Measurements from ENCODE around the gene IQCK.
A peak's percentile ranks its signal among the peaks of the same experiment; 100 is the strongest.

Gene IQCK

GRCh38 chr16:19886073-19886941 lies 168.2 kb downstream of the IQCK start:
- Mint-ChIP-seq H3K4me3 (peak overlapping the region; percentile 68), H3K4me1 (peaks cover 35% of the 10 kb centered on the region), H3K27ac (no peak overlapping the region), H3K27me3 (peaks cover 50% of the 10 kb centered on the region), H3K36me3 (no peaks in the 10 kb centered on the region), H3K9me3 (no peaks in the 10 kb centered on the region)
- peak; percentile 67 for ATAC-seq

GRCh38 chr16:19888834-19889233 lies 170.8 kb downstream of the IQCK start:
- Mint-ChIP-seq H3K36me3 (no peaks in the 10 kb centered on the region), H3K27ac (no peak overlapping the region), H3K27me3 (peaks cover 25% of the 10 kb centered on the region), H3K4me1 (peaks cover 27% of the 10 kb centered on the region), H3K9me3 (no peaks in the 10 kb centered on the region), H3K4me3 (no peak overlapping the region)
- no peak for ATAC-seq

GRCh38 chr16:19890901-19891300 lies 172.8 kb downstream of the IQCK start:
- peaks cover 7% of the 10 kb centered on the region for H3K4me1 Mint-ChIP-seq
- no peaks in the 10 kb centered on the region for H3K9me3 Mint-ChIP-seq
- no peak overlapping the region for H3K4me3 Mint-ChIP-seq
- peaks cover 13% of the 10 kb centered on the region for H3K27me3 Mint-ChIP-seq
- no peak for ATAC-seq
- H3K27ac Mint-ChIP-seq = no peak overlapping the region
- H3K36me3 Mint-ChIP-seq = no peaks in the 10 kb centered on the region

- Mint-ChIP-seq H3K27me3 (peaks cover 19% of the 10 kb centered on the region), H3K4me1 (no peaks in the 10 kb centered on the region), H3K9me3 (no peaks in the 10 kb centered on the region), H3K27ac (no peak overlapping the region), H3K4me3 (no peak overlapping the region), H3K36me3 (no peaks in the 10 kb centered on the region)
- no peak for ATAC-seq
These were observed 174.8 kb downstream of the IQCK start for GRCh38 chr16:19892902-19893301.

- no peak overlapping the region for H3K27ac Mint-ChIP-seq
- ATAC-seq = no peak
- no peaks in the 10 kb centered on the region for H3K36me3 Mint-ChIP-seq
- peaks cover 36% of the 10 kb centered on the region for H3K27me3 Mint-ChIP-seq
- no peak overlapping the region for H3K4me3 Mint-ChIP-seq
- H3K4me1 Mint-ChIP-seq = peaks cover 6% of the 10 kb centered on the region
- H3K9me3 Mint-ChIP-seq = no peaks in the 10 kb centered on the region
These were observed 176.5 kb downstream of the IQCK start for GRCh38 chr16:19894586-19894985.

GRCh38 chr16:19896951-19897350 lies 178.9 kb downstream of the IQCK start:
- Mint-ChIP-seq H3K4me3 (no peak overlapping the region), H3K9me3 (no peaks in the 10 kb centered on the region), H3K36me3 (no peaks in the 10 kb centered on the region), H3K27me3 (peaks cover 37% of the 10 kb centered on the region), H3K27ac (no peak overlapping the region), H3K4me1 (peaks cover 6% of the 10 kb centered on the region)
- no peak for ATAC-seq

GRCh38 chr16:19898166-19898565 lies 180.1 kb downstream of the IQCK start:
- Mint-ChIP-seq H3K27ac (no peak overlapping the region), H3K4me3 (no peak overlapping the region), H3K4me1 (peaks cover 6% of the 10 kb centered on the region), H3K36me3 (no peaks in the 10 kb centered on the region), H3K27me3 (peaks cover 37% of the 10 kb centered on the region), H3K9me3 (no peaks in the 10 kb centered on the region)
- no peak for ATAC-seq

- H3K27me3 Mint-ChIP-seq = peaks cover 37% of the 10 kb centered on the region
- no peak overlapping the region for H3K27ac Mint-ChIP-seq
- H3K36me3 Mint-ChIP-seq = no peaks in the 10 kb centered on the region
- peaks cover 6% of the 10 kb centered on the region for H3K4me1 Mint-ChIP-seq
- H3K9me3 Mint-ChIP-seq = no peaks in the 10 kb centered on the region
- H3K4me3 Mint-ChIP-seq = no peak overlapping the region
- peak; percentile 53 for ATAC-seq
These were observed 181.0 kb downstream of the IQCK start for GRCh38 chr16:19898924-19899604.

GRCh38 chr16:19899605-19899955 lies 181.5 kb downstream of the IQCK start:
- peaks cover 6% of the 10 kb centered on the region for H3K4me1 Mint-ChIP-seq
- no peaks in the 10 kb centered on the region for H3K36me3 Mint-ChIP-seq
- no peak overlapping the region for H3K4me3 Mint-ChIP-seq
- H3K27ac Mint-ChIP-seq = no peak overlapping the region
- H3K27me3 Mint-ChIP-seq = peaks cover 33% of the 10 kb centered on the region
- H3K9me3 Mint-ChIP-seq = no peaks in the 10 kb centered on the region
- no peak for ATAC-seq

- H3K27ac Mint-ChIP-seq = no peak overlapping the region
- no peak for ATAC-seq
- no peak overlapping the region for H3K4me3 Mint-ChIP-seq
- H3K27me3 Mint-ChIP-seq = peaks cover 36% of the 10 kb centered on the region
- no peaks in the 10 kb centered on the region for H3K9me3 Mint-ChIP-seq
- H3K36me3 Mint-ChIP-seq = no peaks in the 10 kb centered on the region
- peaks cover 6% of the 10 kb centered on the region for H3K4me1 Mint-ChIP-seq
These were observed 183.1 kb downstream of the IQCK start for GRCh38 chr16:19901164-19901563.

- H3K4me1 Mint-ChIP-seq = peaks cover 9% of the 10 kb centered on the region
- ATAC-seq = peak; percentile 73
- H3K4me3 Mint-ChIP-seq = no peak overlapping the region
- no peak overlapping the region for H3K27ac Mint-ChIP-seq
- no peaks in the 10 kb centered on the region for H3K36me3 Mint-ChIP-seq
- H3K9me3 Mint-ChIP-seq = peaks cover 2% of the 10 kb centered on the region
- peaks cover 32% of the 10 kb centered on the region for H3K27me3 Mint-ChIP-seq
These were observed 189.3 kb downstream of the IQCK start for GRCh38 chr16:19907161-19907992.
